SK-N-SH (cell line): ENCODE data around the gene ANO10. TPM values are rescaled to one million over a fixed set of nuclear protein-coding genes. Genes with fewer than 3 reads are reported as not detected.

ENCODE experiments used
- CTCF ChIA-PET: fragments of 300-600, 350-600 bp; formaldehyde crosslinking; extraction: SDS; loops from one replicate; lab custom pipeline; 2021; lab: Yijun Ruan, JAX
- POLR2A ChIA-PET: fragments of 350-600 bp; sonication (Branson Sonifier 250); formaldehyde crosslinking; extraction: SDS; loops from one replicate; lab custom pipeline; 2020; ENCODE audit warnings: antibody characterized with exemption, inconsistent platforms; lab: Yijun Ruan, JAX
- DNase-seq: peaks from one replicate; pipeline ENCODE4 v3.0.0; 2012
- H2AFZ ChIP-seq: fragments of 200-600 bp; sonication (generic); 2 replicates; pipeline ENCODE4 v1.8.1; 2016; ENCODE audit warnings: antibody characterized with exemption, mild to moderate bottlenecking, low read depth
- H3F3A ChIP-seq: fragments of 200-600 bp; sonication (generic); replicated peaks from 2 replicates; pipeline ENCODE3; 2016; ENCODE audit warnings: antibody characterized with exemption, mild to moderate bottlenecking; ENCODE audit not compliant: insufficient read depth
- H3K27ac ChIP-seq, 2 experiments: fragments of 200-500 bp in 1 of 2; fragments of 200-600 bp in 1 of 2; sonication (Bioruptor generic) in 1 of 2; sonication (generic), shearing (Covaris generic) in 1 of 2; 2 replicates each; pipeline versions ENCODE4 v1.5.1 to v1.6.1; 2014 to 2016; ENCODE audit warnings: low read depth in 2 of 2, inconsistent platforms in 1 of 2, low read length in 1 of 2, mild to moderate bottlenecking in 1 of 2, mixed read lengths in 1 of 2
- H3K27me3 ChIP-seq: fragments of 200-600 bp; sonication (generic), shearing (Covaris generic); 2 replicates; pipeline ENCODE4 v1.6.1; 2016; ENCODE audit warnings: mixed run types; ENCODE audit not compliant: insufficient read depth
- H3K36me3 ChIP-seq, 2 experiments: fragments of 200-500 bp in 1 of 2; fragments of 200-600 bp in 1 of 2; sonication (Bioruptor generic) in 1 of 2; sonication (generic) in 1 of 2; replicated peaks in 1 of 2; 2 replicates each; pipeline versions ENCODE3 to v1.5.1; 2014 to 2016; ENCODE audit warnings: low read length in 1 of 2, mild to moderate bottlenecking in 1 of 2; ENCODE audit not compliant: insufficient read depth in 2 of 2, control insufficient read depth in 1 of 2
- H3K4me1 ChIP-seq, 2 experiments: fragments of 200-500 bp in 1 of 2; fragments of 200-600 bp in 1 of 2; sonication (Bioruptor generic) in 1 of 2; sonication (generic), shearing (Covaris generic) in 1 of 2; 2 replicates each; pipeline versions ENCODE4 v1.5.1 to v1.6.1; 2014 to 2016; ENCODE audit warnings: low read depth in 1 of 2, low read length in 1 of 2, mixed run types in 1 of 2; ENCODE audit not compliant: insufficient read depth in 2 of 2, control insufficient read depth in 1 of 2
- H3K4me2 ChIP-seq: fragments of 200-600 bp; sonication (generic), shearing (Covaris generic); 2 replicates; pipeline ENCODE4 v1.6.1; 2017; ENCODE audit warnings: mixed run types
- H3K4me3 ChIP-seq, 2 experiments: fragments of 200-500 bp in 1 of 2; fragments of 200-600 bp in 1 of 2; sonication (Bioruptor generic) in 1 of 2; sonication (generic), shearing (Covaris generic) in 1 of 2; 2 replicates each; pipeline versions ENCODE4 v1.5.1 to v1.8.1; 2014 to 2016; ENCODE audit warnings: low read depth in 2 of 2, inconsistent platforms in 1 of 2, low read length in 1 of 2, mild to moderate bottlenecking in 1 of 2, mixed read lengths in 1 of 2, moderate library complexity in 1 of 2
- H3K79me2 ChIP-seq: fragments of 200-600 bp; sonication (generic); 2 replicates; pipeline ENCODE4 v1.8.1; 2017; ENCODE audit warnings: mild to moderate bottlenecking; ENCODE audit not compliant: insufficient read depth
- H3K9ac ChIP-seq: fragments of 200-600 bp; sonication (generic); 2 replicates; pipeline ENCODE4 v1.6.1; 2017; ENCODE audit warnings: mixed run types
- H3K9me2 ChIP-seq: fragments of 200-600 bp; sonication (generic); 2 replicates; pipeline ENCODE4 v1.6.1; 2017; ENCODE audit warnings: mixed run types
- H3K9me3 ChIP-seq: fragments of 200-600 bp; sonication (generic); 2 replicates; pipeline ENCODE4 v1.6.1; 2017; ENCODE audit warnings: mixed run types, mild to moderate bottlenecking, moderate library complexity
- H4K20me1 ChIP-seq: fragments of 200-600 bp; sonication (generic); 2 replicates; pipeline ENCODE4 v1.6.1; 2017; ENCODE audit warnings: mild to moderate bottlenecking, mixed run types; ENCODE audit not compliant: insufficient read depth
- CHD2 ChIP-seq: fragments of 150-350 bp; IDR thresholded peaks from 2 replicates; pipeline ENCODE4 v1.6.1; 2018; ENCODE audit warnings: low read length; ENCODE audit not compliant: partially characterized antibody
- EP300 ChIP-seq, 2 experiments: IDR thresholded peaks; 2 replicates each; pipeline versions ENCODE4 v1.4.0 to v1.6.1; 2012; ENCODE audit warnings: borderline replicate concordance in 1 of 2, low read depth in 1 of 2, low read length in 1 of 2
- EZH2phosphoT487 ChIP-seq: fragments of 200-600 bp; sonication (generic); IDR thresholded peaks from 2 replicates; pipeline ENCODE4 v1.6.1; 2017; ENCODE audit warnings: low read depth, mixed run types, mild to moderate bottlenecking, antibody characterized with exemption, moderate library complexity, borderline replicate concordance
- FOSL2 ChIP-seq: IDR thresholded peaks from 2 replicates; pipeline ENCODE4 v1.4.0; 2012; ENCODE audit warnings: low read depth, mild to moderate bottlenecking, moderate library complexity, borderline replicate concordance
- FOXJ3 ChIP-seq: sonication (generic); formaldehyde crosslinking; IDR thresholded peaks from 2 replicates; pipeline ENCODE4 v1.5.1; 2020; ENCODE audit warnings: mild to moderate bottlenecking, missing genetic modification reagents
- FOXM1 ChIP-seq: IDR thresholded peaks from 2 replicates; pipeline ENCODE4 v1.4.0; 2012; ENCODE audit warnings: low read depth, mild to moderate bottlenecking
- RAD21 ChIP-seq: IDR thresholded peaks from 2 replicates; pipeline ENCODE4 v1.6.1; 2012; ENCODE audit warnings: mild to moderate bottlenecking, low read length
- RFX5 ChIP-seq: IDR thresholded peaks from 2 replicates; pipeline ENCODE4 v1.6.1; 2012; ENCODE audit warnings: mild to moderate bottlenecking, improper control_type of control experiment, low read length
- TEAD4 ChIP-seq: IDR thresholded peaks from 2 replicates; pipeline ENCODE4 v1.4.0; 2012; ENCODE audit warnings: mild to moderate bottlenecking, borderline replicate concordance; ENCODE audit not compliant: insufficient read depth
- WGBS: methylation state at CpG from one replicate; pipeline ENCODE4 v1.1.6; 2017; ENCODE audit warnings: low lambda C conversion rate; 5-methylcytosine and 5-hydroxymethylcytosine counted together
- polyA plus RNA-seq, 3 experiments: library from polyadenylated mRNA; depleted of rRNA; stranded (reverse); fragments of >200 nt; gene quantifications; 2 replicates each; pipeline ENCODE4 v1.2.3, GENCODE V29; 2012
- TF ChIP-seq, protein P1 (sequence below): IDR thresholded peaks from 2 replicates; pipeline ENCODE4 v1.4.0; 2012; ENCODE audit warnings: low read depth, borderline replicate concordance
- TF ChIP-seq, protein P2 (sequence below): IDR thresholded peaks from 2 replicates; pipeline ENCODE4 v1.4.0; 2012; ENCODE audit warnings: low read depth, borderline replicate concordance
- TF ChIP-seq, protein P3 (sequence below): IDR thresholded peaks from 2 replicates; pipeline ENCODE4 v1.4.0; 2012; ENCODE audit warnings: low read depth
- TF ChIP-seq, protein P4 (sequence below): fragments of 200-600 bp; sonication (generic); IDR thresholded peaks from 2 replicates; pipeline ENCODE4 v1.6.1; 2017; ENCODE audit warnings: antibody characterized with exemption, mild to moderate bottlenecking, moderate library complexity
- TF ChIP-seq, protein P5 (sequence below): IDR thresholded peaks from 2 replicates; pipeline ENCODE4; 2012
- TF ChIP-seq, protein P6 (sequence below): fragments of 150-350 bp; IDR thresholded peaks from 2 replicates; pipeline ENCODE4 v1.6.1; 2016; ENCODE audit warnings: mild to moderate bottlenecking, low read depth, low read length
- TF ChIP-seq, protein P7 (sequence below): fragments of 150-350 bp; IDR thresholded peaks from 2 replicates; pipeline ENCODE4 v1.6.1; 2017; ENCODE audit warnings: antibody characterized with exemption, low read length, low read depth, borderline replicate concordance

The ANO10 gene
- polyA plus RNA-seq, 1 of the 3 experiments (the other 2 are of a cell fraction), result 16.8 TPM

DNA sequence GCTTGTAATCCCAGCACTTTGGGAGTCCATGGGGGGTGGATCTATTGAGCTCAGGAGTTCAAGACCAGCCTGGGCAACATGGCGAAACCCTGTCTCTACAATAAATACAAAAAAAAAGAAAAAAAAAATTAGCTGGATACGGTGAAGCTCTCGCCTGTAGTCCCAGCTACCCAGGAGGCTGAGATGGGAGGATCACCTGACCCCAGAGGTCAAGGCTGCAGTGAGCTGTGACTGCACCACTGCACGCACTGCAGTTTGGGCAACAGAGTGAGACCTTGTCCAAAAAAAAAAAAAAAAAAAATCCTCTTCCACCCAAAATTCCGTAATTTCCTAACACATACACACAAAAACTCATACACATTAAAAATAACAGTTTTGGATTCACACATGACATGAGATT lies 2.2 kb downstream of the ANO10 start:
- H4K20me1 ChIP-seq, result no peaks in the 10 kb centered on the region
- H3K27ac ChIP-seq, result no peak overlapping the region
- H3K79me2 ChIP-seq, result peaks cover 29% of the 10 kb centered on the region
- no peak for TF ChIP-seq EZH2phosphoT487
- no peak for TF ChIP-seq FOSL2
- TF ChIP-seq CHD2, result no peak
- TF ChIP-seq FOXM1, result no peak
- TF ChIP-seq RAD21, result no peak
- no peak for TF ChIP-seq EP300 (IDR thresholded peaks at IDR 0.05; ENCODE audit: borderline replicate concordance in 1 of 2, low read depth in 1 of 2, low read length in 1 of 2)
- TF ChIP-seq FOXJ3 (CRISPR knock-in tag), result no peak
- TF ChIP-seq, protein P1, sequence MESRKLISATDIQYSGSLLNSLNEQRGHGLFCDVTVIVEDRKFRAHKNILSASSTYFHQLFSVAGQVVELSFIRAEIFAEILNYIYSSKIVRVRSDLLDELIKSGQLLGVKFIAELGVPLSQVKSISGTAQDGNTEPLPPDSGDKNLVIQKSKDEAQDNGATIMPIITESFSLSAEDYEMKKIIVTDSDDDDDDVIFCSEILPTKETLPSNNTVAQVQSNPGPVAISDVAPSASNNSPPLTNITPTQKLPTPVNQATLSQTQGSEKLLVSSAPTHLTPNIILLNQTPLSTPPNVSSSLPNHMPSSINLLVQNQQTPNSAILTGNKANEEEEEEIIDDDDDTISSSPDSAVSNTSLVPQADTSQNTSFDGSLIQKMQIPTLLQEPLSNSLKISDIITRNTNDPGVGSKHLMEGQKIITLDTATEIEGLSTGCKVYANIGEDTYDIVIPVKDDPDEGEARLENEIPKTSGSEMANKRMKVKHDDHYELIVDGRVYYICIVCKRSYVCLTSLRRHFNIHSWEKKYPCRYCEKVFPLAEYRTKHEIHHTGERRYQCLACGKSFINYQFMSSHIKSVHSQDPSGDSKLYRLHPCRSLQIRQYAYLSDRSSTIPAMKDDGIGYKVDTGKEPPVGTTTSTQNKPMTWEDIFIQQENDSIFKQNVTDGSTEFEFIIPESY, result no peak
- TF ChIP-seq, protein P2, sequence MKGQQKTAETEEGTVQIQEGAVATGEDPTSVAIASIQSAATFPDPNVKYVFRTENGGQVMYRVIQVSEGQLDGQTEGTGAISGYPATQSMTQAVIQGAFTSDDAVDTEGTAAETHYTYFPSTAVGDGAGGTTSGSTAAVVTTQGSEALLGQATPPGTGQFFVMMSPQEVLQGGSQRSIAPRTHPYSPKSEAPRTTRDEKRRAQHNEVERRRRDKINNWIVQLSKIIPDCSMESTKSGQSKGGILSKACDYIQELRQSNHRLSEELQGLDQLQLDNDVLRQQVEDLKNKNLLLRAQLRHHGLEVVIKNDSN, result no peak
- TF ChIP-seq, protein P3, sequence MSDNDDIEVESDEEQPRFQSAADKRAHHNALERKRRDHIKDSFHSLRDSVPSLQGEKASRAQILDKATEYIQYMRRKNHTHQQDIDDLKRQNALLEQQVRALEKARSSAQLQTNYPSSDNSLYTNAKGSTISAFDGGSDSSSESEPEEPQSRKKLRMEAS, result no peak
- TF ChIP-seq, protein P4, sequence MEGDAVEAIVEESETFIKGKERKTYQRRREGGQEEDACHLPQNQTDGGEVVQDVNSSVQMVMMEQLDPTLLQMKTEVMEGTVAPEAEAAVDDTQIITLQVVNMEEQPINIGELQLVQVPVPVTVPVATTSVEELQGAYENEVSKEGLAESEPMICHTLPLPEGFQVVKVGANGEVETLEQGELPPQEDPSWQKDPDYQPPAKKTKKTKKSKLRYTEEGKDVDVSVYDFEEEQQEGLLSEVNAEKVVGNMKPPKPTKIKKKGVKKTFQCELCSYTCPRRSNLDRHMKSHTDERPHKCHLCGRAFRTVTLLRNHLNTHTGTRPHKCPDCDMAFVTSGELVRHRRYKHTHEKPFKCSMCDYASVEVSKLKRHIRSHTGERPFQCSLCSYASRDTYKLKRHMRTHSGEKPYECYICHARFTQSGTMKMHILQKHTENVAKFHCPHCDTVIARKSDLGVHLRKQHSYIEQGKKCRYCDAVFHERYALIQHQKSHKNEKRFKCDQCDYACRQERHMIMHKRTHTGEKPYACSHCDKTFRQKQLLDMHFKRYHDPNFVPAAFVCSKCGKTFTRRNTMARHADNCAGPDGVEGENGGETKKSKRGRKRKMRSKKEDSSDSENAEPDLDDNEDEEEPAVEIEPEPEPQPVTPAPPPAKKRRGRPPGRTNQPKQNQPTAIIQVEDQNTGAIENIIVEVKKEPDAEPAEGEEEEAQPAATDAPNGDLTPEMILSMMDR, result no peak
- TF ChIP-seq RFX5, result no peak
- TF ChIP-seq TEAD4, result no peak
- TF ChIP-seq, protein P5, sequence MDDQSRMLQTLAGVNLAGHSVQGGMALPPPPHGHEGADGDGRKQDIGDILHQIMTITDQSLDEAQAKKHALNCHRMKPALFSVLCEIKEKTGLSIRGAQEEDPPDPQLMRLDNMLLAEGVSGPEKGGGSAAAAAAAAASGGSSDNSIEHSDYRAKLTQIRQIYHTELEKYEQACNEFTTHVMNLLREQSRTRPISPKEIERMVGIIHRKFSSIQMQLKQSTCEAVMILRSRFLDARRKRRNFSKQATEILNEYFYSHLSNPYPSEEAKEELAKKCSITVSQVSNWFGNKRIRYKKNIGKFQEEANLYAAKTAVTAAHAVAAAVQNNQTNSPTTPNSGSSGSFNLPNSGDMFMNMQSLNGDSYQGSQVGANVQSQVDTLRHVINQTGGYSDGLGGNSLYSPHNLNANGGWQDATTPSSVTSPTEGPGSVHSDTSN, result no peak
- TF ChIP-seq, protein P6, sequence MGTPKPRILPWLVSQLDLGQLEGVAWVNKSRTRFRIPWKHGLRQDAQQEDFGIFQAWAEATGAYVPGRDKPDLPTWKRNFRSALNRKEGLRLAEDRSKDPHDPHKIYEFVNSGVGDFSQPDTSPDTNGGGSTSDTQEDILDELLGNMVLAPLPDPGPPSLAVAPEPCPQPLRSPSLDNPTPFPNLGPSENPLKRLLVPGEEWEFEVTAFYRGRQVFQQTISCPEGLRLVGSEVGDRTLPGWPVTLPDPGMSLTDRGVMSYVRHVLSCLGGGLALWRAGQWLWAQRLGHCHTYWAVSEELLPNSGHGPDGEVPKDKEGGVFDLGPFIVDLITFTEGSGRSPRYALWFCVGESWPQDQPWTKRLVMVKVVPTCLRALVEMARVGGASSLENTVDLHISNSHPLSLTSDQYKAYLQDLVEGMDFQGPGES, result no peak
- TF ChIP-seq, protein P7, sequence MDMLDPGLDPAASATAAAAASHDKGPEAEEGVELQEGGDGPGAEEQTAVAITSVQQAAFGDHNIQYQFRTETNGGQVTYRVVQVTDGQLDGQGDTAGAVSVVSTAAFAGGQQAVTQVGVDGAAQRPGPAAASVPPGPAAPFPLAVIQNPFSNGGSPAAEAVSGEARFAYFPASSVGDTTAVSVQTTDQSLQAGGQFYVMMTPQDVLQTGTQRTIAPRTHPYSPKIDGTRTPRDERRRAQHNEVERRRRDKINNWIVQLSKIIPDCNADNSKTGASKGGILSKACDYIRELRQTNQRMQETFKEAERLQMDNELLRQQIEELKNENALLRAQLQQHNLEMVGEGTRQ, result no peak
- no peaks in the 10 kb centered on the region for H3K27me3 ChIP-seq
- H3K4me3 ChIP-seq, result no peak overlapping the region
- H3K4me1 ChIP-seq, result no peaks in the 10 kb centered on the region; a peak in 2 of 4 replicates
- WGBS, result 96% methylated on average over 5 of the region's 5 CpGs
- no peaks in the 10 kb centered on the region for H3F3A ChIP-seq
- no peaks in the 10 kb centered on the region for H3K9me2 ChIP-seq
- H2AFZ ChIP-seq, result no peak overlapping the region
- H3K4me2 ChIP-seq, result no peak overlapping the region
- POLR2A ChIA-PET, result no interaction called here
- H3K36me3 ChIP-seq, result peaks cover 0 to 4% of the 10 kb centered on the region in 2 experiments
- CTCF ChIA-PET, result no interaction called here
- no peaks in the 10 kb centered on the region for H3K9me3 ChIP-seq
- no peak overlapping the region for H3K9ac ChIP-seq
- no peak for DNase-seq
